OCI-LY1 (cell line): ENCODE data around the gene MAGT1.

Source experiments
- H2AFZ ChIP-seq: fragments of 200-600 bp; sonication (generic), shearing (Covaris generic); 2 replicates; pipeline ENCODE4 v1.6.0; 2014; ENCODE audit warnings: antibody characterized with exemption, mild to moderate bottlenecking, low read length
- H3F3A ChIP-seq: fragments of 200-600 bp; sonication (generic), shearing (Covaris generic); 2 replicates; pipeline ENCODE4 v1.6.0; 2014; ENCODE audit warnings: mild to moderate bottlenecking, antibody characterized with exemption, low read length, moderate library complexity; ENCODE audit not compliant: insufficient read depth
- H3K27ac ChIP-seq: fragments of 200-600 bp; sonication (generic); 2 replicates; pipeline ENCODE4 v1.5.1; 2014; ENCODE audit warnings: low read length, mixed run types, mild to moderate bottlenecking, low read depth; ENCODE audit not compliant: poor library complexity, severe bottlenecking
- H3K27me3 ChIP-seq: fragments of 200-600 bp; sonication (generic); 2 replicates; pipeline ENCODE4 v1.6.0; 2014; ENCODE audit warnings: antibody characterized with exemption, mild to moderate bottlenecking, low read length, moderate library complexity; ENCODE audit not compliant: insufficient read depth
- H3K36me3 ChIP-seq: fragments of 200-600 bp; sonication (generic); 2 replicates; pipeline ENCODE4 v1.6.1; 2014; ENCODE audit warnings: mild to moderate bottlenecking, antibody characterized with exemption, low read length, moderate library complexity, mixed read lengths; ENCODE audit not compliant: insufficient read depth
- H3K4me1 ChIP-seq: fragments of 200-600 bp; sonication (generic); 2 replicates; pipeline ENCODE4 v1.5.1; 2014; ENCODE audit warnings: mild to moderate bottlenecking, low read length, moderate library complexity; ENCODE audit not compliant: insufficient read depth, severe bottlenecking
- H3K4me2 ChIP-seq: fragments of 200-600 bp; sonication (generic), shearing (Covaris generic); 2 replicates; pipeline ENCODE4 v1.6.1; 2014; ENCODE audit warnings: low read length
- H3K4me3 ChIP-seq: fragments of 200-600 bp; sonication (generic); 2 replicates; pipeline ENCODE4 v1.5.1; 2014; ENCODE audit warnings: low read length, low read depth, mild to moderate bottlenecking, mixed read lengths; ENCODE audit not compliant: poor library complexity, severe bottlenecking
- H3K79me2 ChIP-seq: fragments of 200-600 bp; shearing (Covaris generic); 2 replicates; pipeline ENCODE4 v1.6.1; 2016; ENCODE audit warnings: mixed run types, low read length, mixed read lengths; ENCODE audit not compliant: insufficient read depth
- H3K9ac ChIP-seq: fragments of 200-600 bp; sonication (generic), shearing (Covaris generic); 2 replicates; pipeline ENCODE4 v1.6.1; 2014; ENCODE audit warnings: mild to moderate bottlenecking, low read length, mixed read lengths
- H3K9me2 ChIP-seq: fragments of 200-600 bp; sonication (generic), shearing (Covaris generic); 2 replicates; pipeline ENCODE4 v1.6.1; 2014; ENCODE audit warnings: low read depth, mild to moderate bottlenecking, low read length, mixed read lengths
- H3K9me3 ChIP-seq: fragments of 200-600 bp; shearing (Covaris generic); 2 replicates; pipeline ENCODE4 v1.6.1; 2014; ENCODE audit warnings: low read length, mixed read lengths
- H4K20me1 ChIP-seq: fragments of 200-600 bp; sonication (generic), shearing (Covaris generic); 2 replicates; pipeline ENCODE4 v1.6.0; 2016; ENCODE audit warnings: mild to moderate bottlenecking, low read length; ENCODE audit not compliant: insufficient read depth
- CTCF ChIP-seq: fragments of 200-600 bp; sonication (generic), shearing (Covaris generic); IDR thresholded peaks from 2 replicates; pipeline ENCODE4 v1.5.1; 2017; ENCODE audit warnings: mild to moderate bottlenecking, antibody characterized with exemption, low read length, moderate library complexity, mixed read lengths
- EZH2 ChIP-seq: fragments of 200-600 bp; sonication (generic), shearing (Covaris generic); IDR thresholded peaks from 2 replicates; pipeline ENCODE4 v1.8.0; 2017; ENCODE audit warnings: borderline replicate concordance, mixed run types, mild to moderate bottlenecking, antibody characterized with exemption, low read length, moderate library complexity, mixed read lengths

Gene MAGT1

GRCh38 chrX:77786365-77786680 lies 108.9 kb downstream of the MAGT1 start:
- H4K20me1 ChIP-seq = no peaks in the 10 kb centered on the region
- H3K27me3 ChIP-seq = no peaks in the 10 kb centered on the region
- no peaks in the 10 kb centered on the region for H3F3A ChIP-seq
- no peak for TF ChIP-seq CTCF
- no peak for TF ChIP-seq EZH2
- H3K79me2 ChIP-seq = peaks cover 53% of the 10 kb centered on the region
- H3K36me3 ChIP-seq = peaks cover 3% of the 10 kb centered on the region
- H2AFZ ChIP-seq = peak overlapping the region; percentile 89
- H3K4me3 ChIP-seq = peak overlapping the region; percentile 93
- H3K27ac ChIP-seq = peak overlapping the region; percentile 91
- H3K9me3 ChIP-seq = no peaks in the 10 kb centered on the region
- peak overlapping the region; percentile 96 for H3K4me2 ChIP-seq
- peak overlapping the region; percentile 89 for H3K9ac ChIP-seq
- peaks cover 33% of the 10 kb centered on the region for H3K4me1 ChIP-seq
- H3K9me2 ChIP-seq = no peaks in the 10 kb centered on the region

GRCh38 chrX:77785486-77786364 lies 109.5 kb downstream of the MAGT1 start, which contains the start of gene ATRX:
TSS of gene ATRX (minus strand) at chrX:77786216. CDS start at chrX:77786001, 215 bp downstream.
- Histone ChIP-seq H3K4me3 (peak within 1 kb of the TSS; percentile 93), H3K9ac (peak within 1 kb of the TSS; percentile 89), H4K20me1 (no peaks in the 10 kb centered on the region), H3K9me2 (no peaks in the 10 kb centered on the region), H3K4me2 (peak within 1 kb of the TSS; percentile 96), H3K79me2 (peaks cover 59% of the 10 kb centered on the region), H3K27me3 (no peaks in the 10 kb centered on the region), H3F3A (no peaks in the 10 kb centered on the region), H3K36me3 (peaks cover 5% of the 10 kb centered on the region), H2AFZ (peak within 1 kb of the TSS; percentile 89), H3K27ac (peak within 1 kb of the TSS; percentile 91), H3K9me3 (no peaks in the 10 kb centered on the region), H3K4me1 (peaks cover 33% of the 10 kb centered on the region)
- TF ChIP-seq EZH2 = no peak

GRCh38 chrX:77779695-77780094 lies 115.5 kb downstream of the MAGT1 start:
- H4K20me1 ChIP-seq = no peaks in the 10 kb centered on the region
- no peaks in the 10 kb centered on the region for H3K27me3 ChIP-seq
- H3F3A ChIP-seq = no peaks in the 10 kb centered on the region
- no peaks in the 10 kb centered on the region for H3K9me3 ChIP-seq
- H3K4me1 ChIP-seq = peaks cover 21% of the 10 kb centered on the region
- no peak overlapping the region; the same call in 1 of the 2 replicates for H3K4me2 ChIP-seq
- H3K9ac ChIP-seq = no peak overlapping the region
- H2AFZ ChIP-seq = no peak overlapping the region
- H3K27ac ChIP-seq = no peak overlapping the region
- H3K4me3 ChIP-seq = no peak overlapping the region
- no peaks in the 10 kb centered on the region for H3K9me2 ChIP-seq
- TF ChIP-seq CTCF = no peak
- TF ChIP-seq EZH2 = no peak
- H3K36me3 ChIP-seq = peaks cover 7% of the 10 kb centered on the region
- peaks cover 95% of the 10 kb centered on the region for H3K79me2 ChIP-seq
